ACHN (cell line): Measurements from ENCODE around the gene WNT9A.
"Not testable (repeated sequence)": the region's sequence is repeated elsewhere in the genome, so short reads cannot be mapped to it uniquely, and the experiment has no call there.

Experiments
- DNase-seq: peaks from one replicate; pipeline ENCODE4 v3.0.0-alpha.2; 2015
- in situ Hi-C: cut with HindIII; loops from 2 replicates; pipeline ENCODE4 v1.10.0; 2017; ENCODE audit warnings: low sequenced_read_pairs, low pct_ligation_motif_present, low pct_unique_long_range_greater_than_20kb

The WNT9A gene

DNA sequence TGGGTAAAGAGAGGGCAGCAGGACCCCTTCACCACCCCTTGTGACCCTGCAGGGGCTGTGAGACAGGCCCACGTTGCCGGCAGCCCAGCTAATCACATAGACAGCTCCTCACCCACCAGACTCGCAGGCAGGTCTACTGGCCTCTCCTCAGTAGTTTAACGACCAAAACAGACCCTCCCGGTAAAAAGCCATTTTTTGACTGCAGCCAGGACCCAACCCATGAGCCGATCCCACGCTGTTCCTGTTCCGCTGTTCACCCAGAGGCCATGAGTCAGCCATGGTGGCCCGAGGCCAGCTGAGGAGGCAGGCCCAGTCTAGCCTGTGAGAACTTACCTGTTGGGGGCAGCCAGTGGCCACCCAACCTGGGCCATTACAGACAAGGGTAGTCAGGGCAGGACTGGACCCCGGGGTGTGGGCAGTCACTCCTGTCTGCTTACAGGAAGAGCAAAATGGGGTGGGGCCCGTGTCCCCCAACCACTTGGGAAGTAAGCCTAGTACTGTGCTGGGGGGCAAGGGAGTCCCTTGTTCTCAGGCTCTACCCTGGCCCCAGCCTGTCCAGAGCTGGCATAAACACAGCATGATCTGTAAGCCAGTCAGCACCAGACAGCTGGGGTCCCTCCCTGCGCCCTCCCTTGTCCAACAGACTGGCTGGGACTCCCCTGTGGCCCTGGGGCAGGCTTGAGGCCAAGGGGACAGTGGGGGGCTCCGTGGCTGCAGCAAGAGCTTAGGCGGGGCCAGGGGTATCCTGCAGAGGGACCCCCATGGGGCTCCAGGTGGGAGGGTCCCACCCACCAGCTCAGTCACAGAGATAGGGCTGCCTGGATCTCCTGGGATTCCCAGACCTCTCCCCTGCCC is 61.9 kb downstream of the WNT9A start:
- in situ Hi-C loops = no loop called here
- DNase-seq = peak; percentile 34

DNA sequence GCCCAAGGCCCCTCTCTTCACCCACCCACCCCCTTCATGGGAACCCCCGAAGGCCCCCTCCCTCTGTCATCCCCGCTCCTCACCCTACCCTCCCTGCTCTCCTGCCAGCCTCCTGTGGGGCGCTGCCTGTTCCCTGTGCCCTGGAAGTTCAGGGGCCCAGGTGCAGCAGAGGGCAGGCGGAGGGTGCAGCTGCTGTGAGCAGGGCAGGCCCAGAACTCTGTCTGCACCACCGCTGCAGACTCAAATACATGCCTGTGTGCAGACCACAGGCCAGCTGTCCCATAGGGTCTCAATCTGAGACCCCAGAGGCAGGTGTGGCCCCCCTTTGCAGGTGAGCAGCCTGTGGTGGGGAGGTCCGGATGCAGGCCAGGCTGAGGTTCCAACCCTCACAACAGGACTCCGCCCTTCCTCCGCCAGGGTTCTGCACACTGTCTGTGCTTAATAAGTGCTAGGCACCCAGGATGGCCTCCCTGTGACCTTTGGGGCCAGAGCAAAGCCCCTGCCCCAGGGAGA is 62.5 kb downstream of the WNT9A start:
- no peak for DNase-seq
- in situ Hi-C loops = no loop called here

DNA sequence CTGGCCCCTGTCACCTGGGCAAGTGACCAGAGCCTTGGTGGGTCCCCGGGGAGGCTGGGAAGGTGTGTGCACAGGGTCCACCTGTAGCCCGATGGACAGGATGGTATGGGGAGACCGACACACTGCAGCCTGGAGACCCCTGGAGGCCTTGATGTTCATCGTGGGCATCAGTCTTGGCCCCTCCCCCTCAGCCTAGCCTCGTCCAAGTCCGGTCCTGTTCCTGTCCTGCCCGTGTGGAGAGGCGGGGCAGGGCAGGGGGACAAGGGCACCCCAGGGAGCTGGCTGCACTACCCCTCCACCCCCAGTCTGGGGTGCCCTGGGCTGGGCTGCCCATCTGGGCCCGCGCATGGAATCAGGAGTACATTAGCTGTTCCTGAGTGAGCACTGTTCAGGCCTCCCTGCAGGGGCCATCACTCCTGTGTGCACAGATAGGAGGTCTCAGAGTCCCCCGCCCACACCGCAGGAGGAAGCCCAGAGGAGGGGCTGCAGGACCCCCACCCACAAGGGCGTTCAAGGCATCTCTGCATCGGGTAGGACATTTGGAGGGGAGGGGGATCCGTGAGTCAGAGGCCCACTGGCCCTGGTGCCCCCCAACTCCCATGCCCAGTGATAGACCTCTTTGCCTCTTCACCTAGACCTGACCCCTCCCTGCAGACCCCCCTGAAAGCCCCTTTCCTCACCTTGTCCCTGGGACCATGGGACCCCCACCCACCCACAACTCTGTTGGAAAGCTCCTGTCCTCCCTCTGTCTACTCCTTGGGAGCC is 63.2 kb downstream of the WNT9A start:
- in situ Hi-C loops = no loop called here
- DNase-seq = no peak

DNA sequence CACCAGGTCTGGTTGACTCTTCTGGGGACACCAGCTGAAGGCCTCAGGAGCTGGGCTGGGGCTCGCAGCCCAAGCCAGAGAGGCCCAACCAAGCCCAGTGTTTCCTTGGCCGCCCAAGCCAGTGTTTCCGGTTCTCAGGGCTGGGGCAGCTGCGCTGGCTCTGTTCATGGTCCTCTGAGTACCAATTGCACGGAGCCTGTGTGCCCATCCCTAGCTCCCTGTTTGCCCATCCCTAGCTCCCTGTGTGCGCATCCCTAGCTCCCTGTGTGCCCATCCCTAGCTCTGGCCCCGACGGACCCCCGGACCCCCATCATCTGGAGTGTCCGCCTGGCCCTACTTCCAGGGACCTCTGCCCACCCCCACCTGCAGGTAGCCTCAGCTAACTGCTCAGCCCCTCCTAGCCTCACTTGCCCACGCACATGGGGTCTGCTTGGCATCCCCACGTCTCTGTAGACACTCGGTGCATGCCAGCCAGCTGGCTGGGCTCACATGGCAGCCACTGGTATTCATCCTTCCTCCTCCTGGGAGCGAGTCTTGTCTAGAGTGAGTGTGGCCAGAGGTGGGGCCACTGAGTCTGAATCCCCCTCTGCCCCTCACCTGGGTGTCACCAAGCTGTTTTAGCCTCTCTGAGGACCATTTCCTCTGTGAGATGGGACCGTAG is 64.0 kb downstream of the WNT9A start:
- in situ Hi-C loops = no loop called here
- DNase-seq = no peak

DNA sequence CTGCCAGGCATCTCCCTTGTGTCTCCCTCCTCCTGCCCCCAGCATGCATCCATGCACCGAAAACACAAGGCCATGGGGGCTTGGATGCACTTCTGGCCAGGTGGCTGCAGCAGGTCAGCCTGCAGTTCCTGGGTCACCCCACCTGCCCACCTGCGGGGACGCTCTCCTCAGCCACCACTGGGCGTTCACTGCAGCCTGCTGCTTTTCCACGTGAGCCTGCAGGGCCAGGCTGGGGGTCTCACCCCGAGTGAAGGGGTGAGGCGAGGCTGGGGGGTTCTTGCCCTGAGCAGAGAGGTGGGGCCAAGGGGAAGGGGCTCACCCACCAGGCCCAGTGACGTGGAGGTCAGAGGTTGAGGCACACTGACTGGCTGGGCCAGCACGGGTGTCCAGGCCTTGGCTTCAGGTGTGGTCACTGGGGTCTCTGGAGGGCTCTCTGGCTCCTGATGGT is 64.6 kb downstream of the WNT9A start:
- in situ Hi-C loops = no loop called here
- no peak for DNase-seq

DNA sequence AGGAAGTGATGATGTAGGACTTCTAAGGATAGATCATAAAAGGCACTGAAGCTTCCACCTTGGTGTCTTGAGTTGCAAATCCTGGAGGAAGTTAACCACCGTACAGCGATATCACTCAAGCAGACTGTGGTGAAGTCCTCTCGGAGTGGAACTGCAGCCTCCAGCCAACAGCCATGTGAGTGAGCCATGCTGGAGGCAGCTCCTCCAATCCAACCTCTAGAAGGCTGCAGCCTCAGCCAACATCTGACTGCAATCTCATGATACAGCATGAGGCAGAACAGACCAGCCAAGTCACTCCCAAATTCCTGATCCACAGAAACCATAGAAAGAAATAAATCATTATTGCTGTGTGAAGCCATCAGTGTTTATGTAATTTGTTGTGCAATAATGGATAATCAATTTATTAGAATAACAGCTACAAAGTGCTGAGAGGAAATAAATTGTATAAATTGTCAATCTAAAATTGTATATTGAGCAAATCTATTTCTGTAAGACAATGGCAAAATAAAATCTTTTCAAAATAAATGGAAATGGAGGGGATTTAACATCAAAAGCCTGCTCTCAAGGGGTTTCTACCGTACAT is 67.3 kb downstream of the WNT9A start:
- DNase-seq = no peak
- in situ Hi-C loops = no loop called here

DNA sequence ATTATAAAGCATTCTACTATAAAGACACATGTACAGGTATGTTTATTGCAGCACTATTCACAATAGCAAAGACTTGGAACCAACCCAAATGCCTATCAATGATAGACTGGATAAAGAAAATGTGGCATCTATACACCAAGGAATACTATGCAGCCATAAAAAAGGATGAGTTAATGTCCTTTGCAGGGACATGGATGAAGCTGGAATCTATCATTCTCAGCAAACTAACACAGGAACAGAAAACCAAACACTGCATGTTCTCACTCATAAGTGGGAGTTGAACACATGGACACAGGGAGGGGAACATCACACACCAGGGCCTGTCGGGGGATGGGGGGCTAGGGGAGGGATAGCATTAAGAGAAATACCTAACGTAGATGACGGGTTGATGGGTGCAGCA is 69.9 kb downstream of the WNT9A start:
- DNase-seq, in situ Hi-C loops: not testable (repeated sequence)

DNA sequence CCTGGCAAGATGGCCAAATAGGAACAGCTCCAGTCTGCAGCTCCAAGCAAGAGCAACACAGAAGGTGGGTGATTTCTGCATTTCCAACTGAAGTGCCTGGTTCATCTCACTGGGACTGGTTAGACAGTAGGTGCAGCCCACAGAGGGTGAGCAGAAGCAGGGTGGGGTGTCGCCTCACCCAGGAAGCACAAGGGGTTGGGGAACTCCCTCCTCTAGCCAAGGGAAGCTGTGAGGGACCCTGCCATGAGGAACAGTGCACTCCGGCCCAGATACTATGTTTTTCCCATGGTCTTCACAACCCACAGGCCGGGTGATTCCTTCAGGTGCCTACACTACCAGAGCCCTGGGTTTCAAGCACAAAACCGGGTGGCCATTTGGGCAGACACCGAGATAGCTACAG is 75.8 kb downstream of the WNT9A start:
- DNase-seq, in situ Hi-C loops: not testable (repeated sequence)

DNA sequence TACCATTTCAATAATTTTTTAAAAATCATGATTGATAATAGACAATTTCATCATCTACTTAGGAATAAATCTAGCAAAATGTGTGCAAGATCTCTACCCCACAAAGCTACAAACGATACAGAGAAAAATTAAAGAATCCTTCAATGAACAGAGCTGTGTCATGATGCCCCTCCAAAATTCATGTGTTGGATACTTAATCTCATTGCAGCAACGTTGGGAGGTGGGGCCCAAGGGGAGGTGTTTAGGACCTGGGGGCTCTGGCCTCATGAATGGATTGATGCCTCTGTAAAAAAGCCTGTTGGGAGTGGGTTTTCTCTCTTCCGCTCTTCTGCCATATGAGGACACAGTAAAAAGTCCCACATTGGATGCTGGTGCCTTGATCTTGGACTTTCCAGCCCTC is 77.4 kb downstream of the WNT9A start:
- DNase-seq = no peak
- in situ Hi-C loops = no loop called here

DNA sequence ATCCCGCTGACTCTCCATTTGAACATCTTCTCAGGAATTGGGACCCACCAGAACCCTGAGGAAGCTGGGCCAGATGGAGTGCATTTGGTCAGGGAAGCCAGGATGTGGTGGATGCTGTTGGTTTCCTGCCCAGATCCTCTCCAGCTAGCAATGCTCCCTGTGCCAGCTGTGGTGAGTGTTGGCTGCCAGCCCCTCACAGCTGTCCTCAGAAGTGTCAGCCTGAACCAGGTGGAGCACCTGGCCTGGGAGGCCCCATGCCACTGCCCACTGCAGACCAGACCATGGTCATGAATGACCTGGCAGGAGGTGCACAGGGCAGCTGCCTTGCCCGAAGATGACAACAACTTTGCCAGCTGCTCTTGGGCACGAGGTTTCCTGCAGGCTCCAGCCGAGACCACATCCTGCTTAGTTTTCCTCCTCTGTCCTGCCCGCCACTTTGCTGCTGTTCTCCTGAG is 77.9 kb downstream of the WNT9A start:
- in situ Hi-C loops = no loop called here
- DNase-seq = no peak

DNA sequence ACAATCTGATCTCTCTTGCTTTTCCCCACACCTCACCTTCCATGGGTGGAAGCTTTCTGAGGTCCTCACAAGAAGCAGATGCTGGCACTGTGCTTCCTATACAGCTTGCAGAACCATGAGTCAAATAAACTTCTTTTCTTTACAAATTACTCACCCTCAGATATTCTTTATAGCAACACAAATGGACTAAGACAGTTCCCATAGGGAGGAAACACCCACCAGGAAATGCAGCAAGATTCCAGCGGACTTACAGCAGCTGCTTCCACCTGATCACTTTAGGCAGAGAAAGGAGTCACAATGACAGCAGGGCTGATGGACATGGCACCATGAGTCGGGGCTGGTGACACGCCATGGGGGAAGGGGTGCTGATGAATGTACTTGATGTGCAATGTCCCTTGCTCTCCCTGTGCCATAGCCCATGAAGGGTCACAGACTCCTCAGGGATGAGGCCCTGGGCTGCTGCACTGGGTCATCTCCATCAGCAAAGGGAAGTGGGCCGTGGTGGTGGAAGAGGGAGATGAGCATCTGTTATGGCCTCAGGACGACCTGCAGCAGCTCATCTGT is 78.4 kb downstream of the WNT9A start:
- DNase-seq = no peak
- in situ Hi-C loops = no loop called here
